HG03442 (cell line): Measurements from ENCODE around the gene SNIP1.
"Not testable (repeated sequence)": the region's sequence is repeated elsewhere in the genome, so short reads cannot be mapped to it uniquely, and the experiment has no call there.

ENCODE experiments used
- ATAC-seq: cut with Tn5 transposase; IDR thresholded peaks from one replicate; pipeline ENCODE4 v1.9.1; 2021; ENCODE audit warnings: mild to moderate bottlenecking, moderate library complexity; ENCODE audit not compliant: unreplicated experiment

SNIP1 gene

GRCh38 chr1:37514350-37515184 lies 39.5 kb downstream of the SNIP1 start, which contains the start of gene MEAF6:
MEAF6 (minus strand) TSS chr1:37514766; CDS start chr1:37514746, 20 bp downstream.
- ATAC-seq = peak; percentile 83

- peak; percentile 16 for ATAC-seq
Measured at GRCh38 chr1:37513795-37514349, 40.2 kb downstream of the SNIP1 start.

- no peak for ATAC-seq
Measured at GRCh38 chr1:37509181-37509580, 44.9 kb downstream of the SNIP1 start.

- ATAC-seq = no peak
Measured at GRCh38 chr1:37506740-37507139, 47.4 kb downstream of the SNIP1 start.

GRCh38 chr1:37502791-37503190 lies 51.3 kb downstream of the SNIP1 start:
- not testable (repeated sequence) for ATAC-seq

- no peak for ATAC-seq
Measured at GRCh38 chr1:37502104-37502503, 52.0 kb downstream of the SNIP1 start.

GRCh38 chr1:37501661-37502060 lies 52.4 kb downstream of the SNIP1 start:
- no peak for ATAC-seq

- no peak for ATAC-seq
Measured at GRCh38 chr1:37498872-37499617, 55.0 kb downstream of the SNIP1 start.

GRCh38 chr1:37497832-37498231 lies 56.3 kb downstream of the SNIP1 start:
- no peak for ATAC-seq

- ATAC-seq = no peak
Measured at GRCh38 chr1:37495875-37496274, 58.2 kb downstream of the SNIP1 start.

GRCh38 chr1:37493336-37494098 lies 60.6 kb downstream of the SNIP1 start:
- ATAC-seq = no peak

GRCh38 chr1:37487619-37487984 lies 66.5 kb downstream of the SNIP1 start:
- ATAC-seq = no peak

GRCh38 chr1:37486680-37487618 lies 67.1 kb downstream of the SNIP1 start:
- ATAC-seq = no peak

- no peak for ATAC-seq
Measured at GRCh38 chr1:37485902-37486679, 68.0 kb downstream of the SNIP1 start.
